ENCODE results near the gene ZNF212. TPM values are rescaled to one million over a fixed set of nuclear protein-coding genes. Genes with fewer than 3 reads are reported as not detected.
"Not testable (repeated sequence)": the region's sequence is repeated elsewhere in the genome, so short reads cannot be mapped to it uniquely, and the experiment has no call there.

The ZNF212 gene
- total RNA-seq, 1 experiment from 2014 or later = 9.7 TPM

DNA sequence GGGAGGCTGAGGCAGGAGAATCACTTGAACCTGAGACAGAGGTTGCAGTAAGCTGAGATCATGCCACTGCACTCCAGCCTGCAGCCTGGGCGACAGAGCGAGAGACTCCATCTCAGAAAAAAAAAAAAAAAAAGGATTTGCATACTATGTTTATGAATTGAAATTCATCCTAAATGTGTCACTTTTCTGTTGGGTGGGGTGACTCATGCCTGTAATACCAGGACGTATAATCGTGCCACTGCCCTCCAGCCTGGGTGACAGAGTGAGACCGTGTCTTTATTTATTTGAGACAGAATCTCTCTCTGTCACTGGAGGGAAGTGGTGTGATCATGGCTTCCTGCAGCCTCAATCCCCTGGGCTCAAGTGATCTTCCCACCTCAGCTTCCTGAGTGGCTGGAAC, 5.8 kb downstream of the ZNF212 start:
- Histone ChIP-seq H3K4me2 (ENCODE audit: low read length) (no peak overlapping the region), H3K4me3 (ENCODE audit: low read length) (no peak overlapping the region), H3K9ac (ENCODE audit: low read length) (no peak overlapping the region), H3K27ac (ENCODE audit: low read length) (no peak overlapping the region), H3K36me3 (ENCODE audit: low read depth, low read length) (peaks cover 13% of the 10 kb centered on the region), H3K9me3 (ENCODE audit: low read length) (peaks cover 8% of the 10 kb centered on the region; the same call in 1 of the 2 replicates), H3K9me2 (replicated peaks; ENCODE audit: low read length) (no peaks in the 10 kb centered on the region), H3K79me2 (ENCODE audit: low read length) (peaks cover 85% of the 10 kb centered on the region), H3F3A (ENCODE audit: low read length, unreplicated experiment) (no peaks in the 10 kb centered on the region), H4K20me1 (ENCODE audit: low read length) (no peaks in the 10 kb centered on the region), H3K4me1 (ENCODE audit: insufficient read depth, low read length) (peaks cover 5% of the 10 kb centered on the region), H2AFZ (ENCODE audit: low read length) (no peak overlapping the region), H3K27me3 (ENCODE audit: low read length) (no peaks in the 10 kb centered on the region)
- CTCF ChIA-PET = no interaction called here
- no TSS peak for BruUV-seq (replicated peaks)
- intact Hi-C loops (cut with micrococcal nuclease) = no loop called here
- POLR2A ChIA-PET (ENCODE audit: unreplicated experiment) = no interaction called here
- TF ChIP-seq CTCF (conservative IDR thresholded peaks at IDR 0.05; ENCODE audit: low read depth, low read length) (no peak), EZH2 (IDR thresholded peaks at IDR 0.05; ENCODE audit: low read length, unreplicated experiment) (no peak), EZH2phosphoT487 (IDR thresholded peaks at IDR 0.05; ENCODE audit: borderline replicate concordance, low read length) (no peak)
- ATAC-seq (peak; percentile 88), DNase-seq (peak; percentile 44)

- ChIA-PET CTCF (no interaction called here), POLR2A (ENCODE audit: unreplicated experiment) (no interaction called here)
- DNase-seq (no peak), ATAC-seq (no peak)
- no peak overlapping the region for H3K4me3 ChIP-seq (ENCODE audit: low read length)
- peaks cover under 1% of the 10 kb centered on the region; the same call in 1 of the 2 replicates for H3K4me1 ChIP-seq (ENCODE audit: insufficient read depth, low read length)
- intact Hi-C loops (cut with micrococcal nuclease) = no loop called here
- no peaks in the 10 kb centered on the region for H3F3A ChIP-seq (ENCODE audit: low read length, unreplicated experiment)
- H3K4me2 ChIP-seq (ENCODE audit: low read length) = no peak overlapping the region
- H3K27me3 ChIP-seq (ENCODE audit: low read length) = no peaks in the 10 kb centered on the region
- H3K79me2 ChIP-seq (ENCODE audit: low read length) = peaks cover 80% of the 10 kb centered on the region
- no peak overlapping the region for H3K9ac ChIP-seq (ENCODE audit: low read length)
- H3K36me3 ChIP-seq (ENCODE audit: low read depth, low read length) = peaks cover 16% of the 10 kb centered on the region
- H3K9me2 ChIP-seq (replicated peaks; ENCODE audit: low read length) = no peaks in the 10 kb centered on the region
- H3K9me3 ChIP-seq (ENCODE audit: low read length) = peaks cover 8% of the 10 kb centered on the region; the same call in 1 of the 2 replicates
- H4K20me1 ChIP-seq (ENCODE audit: low read length) = no peaks in the 10 kb centered on the region
- no TSS peak for BruUV-seq (replicated peaks)
- H3K27ac ChIP-seq (ENCODE audit: low read length) = no peak overlapping the region
- H2AFZ ChIP-seq (ENCODE audit: low read length) = no peak overlapping the region
- TF ChIP-seq CTCF (conservative IDR thresholded peaks at IDR 0.05; ENCODE audit: low read depth, low read length) = no peak
- TF ChIP-seq EZH2phosphoT487 (IDR thresholded peaks at IDR 0.05; ENCODE audit: borderline replicate concordance, low read length) = no peak
- TF ChIP-seq EZH2 (IDR thresholded peaks at IDR 0.05; ENCODE audit: low read length, unreplicated experiment) = no peak
Observed at GRCh38 chr7:149245744-149246143, 6.3 kb downstream of the ZNF212 start.

DNA sequence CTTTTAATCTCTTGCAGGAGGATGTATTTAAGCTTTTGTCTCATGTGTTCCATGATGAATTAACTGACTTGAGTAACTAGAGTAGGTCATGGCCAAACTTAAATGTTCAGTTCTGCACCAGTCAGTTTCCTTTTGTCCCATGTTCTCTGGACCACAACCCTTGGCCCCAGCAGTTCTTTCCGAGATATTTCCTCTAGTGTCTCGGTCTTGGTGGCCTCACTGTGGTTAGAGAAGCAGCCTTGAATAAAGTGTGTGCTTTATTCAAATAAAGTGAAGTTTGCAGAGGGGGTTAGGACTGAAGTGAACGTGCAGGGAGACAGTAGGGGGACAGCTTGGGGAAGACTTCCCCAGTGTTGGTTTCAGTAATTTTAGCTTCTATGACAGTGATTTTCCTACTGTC, 9.3 kb downstream of the ZNF212 start:
- no peak for DNase-seq
- no peaks in the 10 kb centered on the region for H3K9me2 ChIP-seq (replicated peaks; ENCODE audit: low read length)
- intact Hi-C loops (cut with micrococcal nuclease) = no loop called here
- no peak for ATAC-seq
- H3K36me3 ChIP-seq (ENCODE audit: low read depth, low read length) = peaks cover 20% of the 10 kb centered on the region
- no peaks in the 10 kb centered on the region for H3K4me1 ChIP-seq (ENCODE audit: insufficient read depth, low read length)
- H3F3A ChIP-seq (ENCODE audit: low read length, unreplicated experiment) = no peaks in the 10 kb centered on the region
- ChIA-PET POLR2A (ENCODE audit: unreplicated experiment) (interaction anchor here (0.6 to 0.7 kb wide), 2 partner anchors 37 to 54 kb away, joined by 5 to 6 read pairs; no protein-coding TSS in a partner anchor), CTCF (interaction anchor here (0.5 kb wide), 1 partner anchor 54 kb away, joined by 5 read pairs; no protein-coding TSS in a partner anchor)
- no TSS peak for BruUV-seq (replicated peaks)
- H3K27ac ChIP-seq (ENCODE audit: low read length) = no peak overlapping the region
- no peaks in the 10 kb centered on the region for H3K27me3 ChIP-seq (ENCODE audit: low read length)
- H3K4me3 ChIP-seq (ENCODE audit: low read length) = no peak overlapping the region
- H3K9me3 ChIP-seq (ENCODE audit: low read length) = no peaks in the 10 kb centered on the region
- no peak overlapping the region for H2AFZ ChIP-seq (ENCODE audit: low read length)
- peaks cover 49% of the 10 kb centered on the region for H3K79me2 ChIP-seq (ENCODE audit: low read length)
- TF ChIP-seq EZH2phosphoT487 (IDR thresholded peaks at IDR 0.05; ENCODE audit: borderline replicate concordance, low read length) (no peak), EZH2 (IDR thresholded peaks at IDR 0.05; ENCODE audit: low read length, unreplicated experiment) (no peak), CTCF (conservative IDR thresholded peaks at IDR 0.05; ENCODE audit: low read depth, low read length) (no peak)
- H3K9ac ChIP-seq (ENCODE audit: low read length) = no peak overlapping the region
- H4K20me1 ChIP-seq (ENCODE audit: low read length) = no peaks in the 10 kb centered on the region
- H3K4me2 ChIP-seq (ENCODE audit: low read length) = no peak overlapping the region

DNA sequence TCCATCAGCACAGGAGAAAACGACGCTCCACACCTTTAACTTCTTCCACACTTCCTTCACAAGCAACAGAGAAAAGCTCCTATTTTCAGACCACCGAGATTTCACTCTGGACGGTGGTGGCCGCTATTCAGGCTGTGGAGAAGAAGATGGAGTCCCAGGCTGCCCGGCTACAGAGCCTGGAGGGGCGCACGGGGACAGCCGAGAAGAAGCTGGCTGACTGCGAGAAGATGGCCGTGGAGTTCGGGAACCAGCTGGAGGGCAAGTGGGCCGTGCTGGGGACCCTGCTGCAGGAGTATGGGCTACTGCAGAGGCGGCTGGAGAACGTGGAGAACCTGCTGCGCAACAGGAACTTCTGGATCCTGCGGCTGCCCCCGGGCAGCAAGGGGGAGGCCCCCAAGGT, 10.7 kb downstream of the ZNF212 start:
- H4K20me1 ChIP-seq (ENCODE audit: low read length); BruUV-seq (replicated peaks); ATAC-seq; H3K4me1 ChIP-seq (ENCODE audit: insufficient read depth, low read length); H3K27ac ChIP-seq (ENCODE audit: low read length); H3K4me2 ChIP-seq (ENCODE audit: low read length); H3K9ac ChIP-seq (ENCODE audit: low read length); H3K9me3 ChIP-seq (ENCODE audit: low read length); H3K27me3 ChIP-seq (ENCODE audit: low read length); H3K9me2 ChIP-seq (replicated peaks; ENCODE audit: low read length); intact Hi-C loops (cut with micrococcal nuclease); POLR2A ChIA-PET (ENCODE audit: unreplicated experiment); H3K4me3 ChIP-seq (ENCODE audit: low read length); CTCF ChIA-PET; H2AFZ ChIP-seq (ENCODE audit: low read length); H3F3A ChIP-seq (ENCODE audit: low read length, unreplicated experiment); DNase-seq: not testable (repeated sequence)
- peaks cover 41% of the 10 kb centered on the region for H3K79me2 ChIP-seq (ENCODE audit: low read length)
- peaks cover 22% of the 10 kb centered on the region for H3K36me3 ChIP-seq (ENCODE audit: low read depth, low read length)

All from PC-3 (cell line).